ENCODE measurements around the gene ANKRD40CL.

DNA sequence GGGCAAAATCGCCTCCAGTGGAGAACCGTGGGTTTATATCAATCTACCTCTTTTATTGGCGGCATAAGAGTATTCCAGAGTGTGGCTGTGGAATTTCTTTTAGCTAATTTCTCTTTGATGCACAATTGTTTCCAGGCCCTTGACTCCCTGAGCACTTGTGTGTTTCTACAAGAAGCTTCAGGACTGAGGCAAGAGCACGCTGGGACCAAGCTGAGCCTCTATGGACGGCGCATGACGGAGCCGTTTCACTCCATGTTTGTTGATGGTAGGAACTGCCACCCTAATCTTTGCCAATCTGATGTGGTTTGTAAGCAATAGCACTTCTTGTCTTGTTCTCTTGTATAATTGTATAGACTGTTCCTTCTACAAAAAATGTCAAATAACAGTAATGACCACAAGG, 11.2 kb upstream of the ANKRD40CL start:
- TF ChIP-seq POLR2A (IDR thresholded peaks at IDR 0.05; ENCODE audit: low read length): no peak
- no peak for TF ChIP-seq GATA1 (IDR thresholded peaks at IDR 0.05; ENCODE audit: low read depth, low read length)

Data from erythroblast (primary cell).